Ovary (tissue), 9 donors: ENCODE results near the gene DAPK3. TPM values are rescaled to one million over a fixed set of nuclear protein-coding genes. Genes with fewer than 3 reads are reported as not detected.

Experiments
- DNase-seq, 5 donors: peaks; one replicate each; pipeline ENCODE4 v3.0.0-alpha.2; 2019 to 2020
- H3K27ac ChIP-seq, 2 donors: fragments of 200-600 bp; one replicate each; pipeline versions ENCODE4 v1.5.1 to v1.8.0; 2019 to 2022
- H3K27me3 ChIP-seq: fragments of 200-600 bp; one replicate; pipeline ENCODE4 v1.8.0; 2022
- H3K36me3 ChIP-seq: fragments of 200-600 bp; sonication (generic); one replicate; pipeline ENCODE4 v1.5.1; 2019
- H3K4me1 ChIP-seq: one replicate; pipeline ENCODE4 v1.8.1; 2013; ENCODE audit warnings: mild to moderate bottlenecking, moderate library complexity; ENCODE audit not compliant: insufficient read depth
- H3K4me3 ChIP-seq: fragments of 200-600 bp; sonication (generic); one replicate; pipeline ENCODE4 v1.5.1; 2017
- H3K9me3 ChIP-seq, 2 donors: fragments of 200-600 bp in 1 of 2; sonication (generic) in 1 of 2; one replicate each; pipeline versions ENCODE4 v1.5.1 to v1.8.1; 2013 to 2019; ENCODE audit warnings: mild to moderate bottlenecking in 1 of 2, moderate library complexity in 1 of 2
- CTCF ChIP-seq, 3 donors: fragments of 450-650 bp in 2 of 3; fragments of 200-600 bp in 1 of 3; IDR thresholded peaks; one replicate each; pipeline versions ENCODE4 v1.5.1 to v1.8.0; 2016 to 2022; ENCODE audit warnings: antibody characterized with exemption in 3 of 3, mild to moderate bottlenecking in 1 of 3
- EP300 ChIP-seq: sonication (generic); formaldehyde crosslinking; IDR thresholded peaks from one replicate; pipeline ENCODE4 v1.6.1; 2017; ENCODE audit warnings: antibody characterized with exemption
- POLR2A ChIP-seq: fragments of 450-650 bp; IDR thresholded peaks from one replicate; pipeline ENCODE4 v1.6.1; 2017; ENCODE audit warnings: antibody characterized with exemption, mild to moderate bottlenecking, moderate library complexity
- WGBS, 3 donors: extraction: QIAGEN DNeasy Blood & Tissue Kit in 1 of 3; methylation state at CpG; one replicate each; pipeline versions ENCODE4 v1.1.5 to v1.1.7; 2013 to 2017; 5-methylcytosine and 5-hydroxymethylcytosine counted together
- intact Hi-C, 4 donors: fragments of 100-400 bp; cut with DNase I; formaldehyde crosslinking; loops; one replicate each; pipeline versions ENCODE4 v1.11.0 to v1.15.1; 2022 to 2023
- polyA plus RNA-seq, 2 donors: library from polyadenylated mRNA; stranded (reverse); fragments of 200-250 nt in 1 of 2; fragments of 350-450 nt in 1 of 2; fragmentation: Illumina TruSeq in 1 of 2; extraction: RNeasy Lipid Tissue Mini Kit (QIAGEN cat#74804) in 1 of 2; gene quantifications; one replicate each; pipeline ENCODE4 v1.2.3, GENCODE V29; 2013 to 2014
- total RNA-seq, 7 donors: library from RNA; depleted of rRNA in 2 of 7; stranded (reverse); fragments of >200 nt in 2 of 7; fragmentation: NEBNext Ultra II Directional in 3 of 7; extraction: Animal tissue kit (Norgen Biotek cat#: 25700) in 3 of 7; gene quantifications; one replicate each; pipeline versions ENCODE4 v1.1.0 to v1.2.4, GENCODE V29; 2016 to 2023
- donor health status: DM: no; HTN: no; CAD: no; lungs with moderate emphysema.
- donor health status: DM: no; HTN: no; CAD: no.
- donor health status: Bipolar disorder and iron deficiency.
- donor health status: DM: yes; HTN: yes; CAD: no.
- donor health status: DM: no; HTN: no; CAD: no.
- donor health status: DM: yes; HTN: yes; CAD: no.

The DAPK3 gene
- total and polyA plus RNA-seq, 9 donors: 8.3 to 101 (median 57.0) TPM

- peak in 4 of 5 donors; percentile 8 to 43 (median 32) for DNase-seq
- H3K27ac ChIP-seq: no peak overlapping the region
- 80 to 85% (median 81%) methylated on average over 31 of the region's 31 CpGs for WGBS, 3 donors
- no peaks in the 10 kb centered on the region for H3K9me3 ChIP-seq
- no peaks in the 10 kb centered on the region for H3K36me3 ChIP-seq
- TF ChIP-seq CTCF (IDR thresholded peaks at IDR 0.05): no peak
- no peak for TF ChIP-seq POLR2A
- no peak for TF ChIP-seq EP300
- H3K4me1 ChIP-seq: peaks cover 3% of the 10 kb centered on the region
- no peaks in the 10 kb centered on the region for H3K27me3 ChIP-seq
- no peak overlapping the region for H3K4me3 ChIP-seq
- intact Hi-C loops: loop anchor here in 1 of 4 donors (10.0 kb wide), 2 partner anchors 144 to 224 kb away; partner anchors contain the start of gene MAP2K2
Measured at GRCh38 chr19:3980353-3981251, 9.7 kb upstream of the DAPK3 start.

GRCh38 chr19:3979674-3980352, 8.9 kb upstream of the DAPK3 start:
- no peak for TF ChIP-seq POLR2A
- no peak for TF ChIP-seq EP300
- TF ChIP-seq CTCF (IDR thresholded peaks at IDR 0.05): no peak
- Histone ChIP-seq H3K36me3 (no peaks in the 10 kb centered on the region), H3K27ac (no peak overlapping the region), H3K27me3 (no peaks in the 10 kb centered on the region), H3K4me1 (peaks cover 3% of the 10 kb centered on the region), H3K9me3 (no peaks in the 10 kb centered on the region), H3K4me3 (no peak overlapping the region)
- WGBS, 3 donors: 78 to 87% (median 79%) methylated on average over 25 of the region's 25 CpGs
- intact Hi-C loops: loop anchor here in 1 of 4 donors (10.0 kb wide), 2 partner anchors 145 to 225 kb away; partner anchors contain the start of gene MAP2K2
- peak; percentile 15 to 39 (median 30) for DNase-seq

- no peak overlapping the region for H3K4me3 ChIP-seq
- no peaks in the 10 kb centered on the region for H3K9me3 ChIP-seq
- H3K27ac ChIP-seq: no peak overlapping the region
- 89 to 93% (median 90%) methylated on average over 18 of the region's 18 CpGs for WGBS, 3 donors
- TF ChIP-seq EP300 (no peak), POLR2A (no peak), CTCF (IDR thresholded peaks at IDR 0.05) (no peak)
- no peaks in the 10 kb centered on the region for H3K27me3 ChIP-seq
- intact Hi-C loops: no loop called here
- DNase-seq: peak; percentile 20 to 48 (median 38)
- H3K36me3 ChIP-seq: no peaks in the 10 kb centered on the region
- peaks cover 3% of the 10 kb centered on the region for H3K4me1 ChIP-seq
Measured at GRCh38 chr19:3979289-3979673, 8.4 kb upstream of the DAPK3 start.

GRCh38 chr19:3978145-3978544, 7.2 kb upstream of the DAPK3 start:
- H3K27me3 ChIP-seq: no peaks in the 10 kb centered on the region
- TF ChIP-seq CTCF (IDR thresholded peaks at IDR 0.05) (no peak), POLR2A (no peak), EP300 (no peak)
- no peak for DNase-seq
- no peaks in the 10 kb centered on the region for H3K9me3 ChIP-seq
- intact Hi-C loops: no loop called here
- H3K36me3 ChIP-seq: no peaks in the 10 kb centered on the region
- H3K4me3 ChIP-seq: no peak overlapping the region
- no peak overlapping the region for H3K27ac ChIP-seq
- H3K4me1 ChIP-seq: no peaks in the 10 kb centered on the region
- 83 to 92% (median 85%) methylated on average over 19 of the region's 19 CpGs for whole genome bisulfite sequencing, 3 donors
